ENCODE data around the gene ADRB2. TPM values are rescaled to one million over a fixed set of nuclear protein-coding genes. Genes with fewer than 3 reads are reported as not detected.

ADRB2 gene
- total RNA-seq, 2 experiments from 2014 or later, result 4.4 to 16.8 TPM

DNA sequence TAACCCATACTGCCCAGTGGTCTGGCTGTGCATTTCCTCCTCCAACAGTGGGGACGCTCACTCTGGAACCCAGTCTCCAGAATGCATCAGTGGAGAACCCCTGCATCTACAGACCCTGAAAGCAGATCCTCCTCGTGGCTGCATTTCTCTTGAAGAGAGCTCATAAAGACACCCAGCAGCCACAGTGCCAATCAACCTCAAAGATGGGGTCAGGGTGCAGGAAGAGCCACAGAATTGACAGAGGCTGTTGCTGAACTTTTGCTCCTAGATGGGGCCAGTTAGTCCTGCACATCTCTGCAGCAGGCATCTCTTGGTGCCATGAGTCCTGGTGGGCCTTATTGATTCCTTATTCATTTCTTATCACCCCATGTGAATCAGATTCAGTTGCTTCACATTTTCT, 39.6 kb downstream of the ADRB2 start:
- intact Hi-C loops (cut with micrococcal nuclease; ENCODE audit: unreplicated experiment), result no loop called here
- Histone ChIP-seq H3K4me1 (ENCODE audit: insufficient read depth, low read length, poor library complexity, severe bottlenecking) (no peaks in the 10 kb centered on the region), H3K9me2 (ENCODE audit: insufficient read depth, low read length) (no peaks in the 10 kb centered on the region), H3K4me2 (ENCODE audit: low read length) (no peak overlapping the region), H3K27ac (ENCODE audit: low read depth, low read length, poor library complexity, severe bottlenecking) (no peak overlapping the region), H3K36me3 (ENCODE audit: insufficient read depth, low read length) (no peaks in the 10 kb centered on the region), H4K20me1 (ENCODE audit: insufficient read depth, low read length) (no peaks in the 10 kb centered on the region), H3K9me3 (ENCODE audit: low read length) (no peaks in the 10 kb centered on the region), H2AFZ (ENCODE audit: low read length) (no peak overlapping the region), H3K4me3 (ENCODE audit: low read depth, low read length, poor library complexity, severe bottlenecking) (no peak overlapping the region), H3K79me2 (ENCODE audit: insufficient read depth, low read depth, low read length) (no peaks in the 10 kb centered on the region)
- no peak for DNase-seq (ENCODE audit: low spot score)
- ChIA-PET CTCF (ENCODE audit: unreplicated experiment) (no interaction called here), POLR2A (interaction anchor here (0.9 kb wide), 1 partner anchor 10 kb away, joined by 4 read pairs; no protein-coding TSS in a partner anchor)
- TF ChIP-seq, protein P1, sequence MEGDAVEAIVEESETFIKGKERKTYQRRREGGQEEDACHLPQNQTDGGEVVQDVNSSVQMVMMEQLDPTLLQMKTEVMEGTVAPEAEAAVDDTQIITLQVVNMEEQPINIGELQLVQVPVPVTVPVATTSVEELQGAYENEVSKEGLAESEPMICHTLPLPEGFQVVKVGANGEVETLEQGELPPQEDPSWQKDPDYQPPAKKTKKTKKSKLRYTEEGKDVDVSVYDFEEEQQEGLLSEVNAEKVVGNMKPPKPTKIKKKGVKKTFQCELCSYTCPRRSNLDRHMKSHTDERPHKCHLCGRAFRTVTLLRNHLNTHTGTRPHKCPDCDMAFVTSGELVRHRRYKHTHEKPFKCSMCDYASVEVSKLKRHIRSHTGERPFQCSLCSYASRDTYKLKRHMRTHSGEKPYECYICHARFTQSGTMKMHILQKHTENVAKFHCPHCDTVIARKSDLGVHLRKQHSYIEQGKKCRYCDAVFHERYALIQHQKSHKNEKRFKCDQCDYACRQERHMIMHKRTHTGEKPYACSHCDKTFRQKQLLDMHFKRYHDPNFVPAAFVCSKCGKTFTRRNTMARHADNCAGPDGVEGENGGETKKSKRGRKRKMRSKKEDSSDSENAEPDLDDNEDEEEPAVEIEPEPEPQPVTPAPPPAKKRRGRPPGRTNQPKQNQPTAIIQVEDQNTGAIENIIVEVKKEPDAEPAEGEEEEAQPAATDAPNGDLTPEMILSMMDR (conservative IDR thresholded peaks at IDR 0.05; ENCODE audit: low read length), result no peak
- TF ChIP-seq EZH2phosphoT487 (IDR thresholded peaks at IDR 0.05; ENCODE audit: borderline replicate concordance, low read depth, low read length), result no peak
- BruUV-seq (replicated peaks), result no TSS peak

DNA sequence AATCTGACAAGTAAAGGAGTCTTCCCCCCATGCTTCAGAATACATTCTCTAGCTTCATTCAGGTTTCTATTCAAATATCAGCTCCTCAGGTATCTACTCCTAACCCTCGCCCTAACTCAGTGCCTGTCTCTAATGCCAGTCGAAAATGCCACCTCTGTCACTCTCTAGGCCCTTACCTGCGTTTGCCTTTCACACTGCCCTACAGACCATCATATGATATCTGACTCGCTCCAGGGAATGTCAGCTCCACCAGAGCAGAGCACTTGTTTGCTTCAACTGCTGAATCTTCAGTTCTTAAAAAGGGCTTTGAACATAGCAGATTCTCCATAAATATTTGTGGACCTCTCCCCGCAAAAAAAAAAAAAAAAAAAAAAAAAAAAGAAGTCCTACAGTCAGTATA, 46.7 kb downstream of the ADRB2 start:
- no peaks in the 10 kb centered on the region for H3K4me1 ChIP-seq (ENCODE audit: insufficient read depth, low read length, poor library complexity, severe bottlenecking)
- no peak for DNase-seq (ENCODE audit: low spot score)
- ChIA-PET POLR2A (interaction anchor here (0.7 to 1.4 kb wide), 2 partner anchors 26 to 122 kb away, joined by 4 to 5 read pairs; no protein-coding TSS in a partner anchor), CTCF (ENCODE audit: unreplicated experiment) (interaction anchor here (0.6 kb wide), 1 partner anchor 184 kb away, joined by 3 read pairs; no protein-coding TSS in a partner anchor)
- no TSS peak for BruUV-seq (replicated peaks)
- H3K27ac ChIP-seq (ENCODE audit: low read depth, low read length, poor library complexity, severe bottlenecking), result no peak overlapping the region
- H4K20me1 ChIP-seq (ENCODE audit: insufficient read depth, low read length), result no peaks in the 10 kb centered on the region
- H3K4me3 ChIP-seq (ENCODE audit: low read depth, low read length, poor library complexity, severe bottlenecking), result no peak overlapping the region
- intact Hi-C loops (cut with micrococcal nuclease; ENCODE audit: unreplicated experiment), result no loop called here
- no peaks in the 10 kb centered on the region for H3K36me3 ChIP-seq (ENCODE audit: insufficient read depth, low read length)
- TF ChIP-seq, protein P1 (conservative IDR thresholded peaks at IDR 0.05; ENCODE audit: low read length), result no peak
- no peak for TF ChIP-seq EZH2phosphoT487 (IDR thresholded peaks at IDR 0.05; ENCODE audit: borderline replicate concordance, low read depth, low read length)
- no peaks in the 10 kb centered on the region for H3K79me2 ChIP-seq (ENCODE audit: insufficient read depth, low read depth, low read length)
- no peaks in the 10 kb centered on the region for H3K9me3 ChIP-seq (ENCODE audit: low read length)
- H2AFZ ChIP-seq (ENCODE audit: low read length), result no peak overlapping the region
- H3K4me2 ChIP-seq (ENCODE audit: low read length), result no peak overlapping the region
- H3K9me2 ChIP-seq (ENCODE audit: insufficient read depth, low read length), result no peaks in the 10 kb centered on the region

DNA sequence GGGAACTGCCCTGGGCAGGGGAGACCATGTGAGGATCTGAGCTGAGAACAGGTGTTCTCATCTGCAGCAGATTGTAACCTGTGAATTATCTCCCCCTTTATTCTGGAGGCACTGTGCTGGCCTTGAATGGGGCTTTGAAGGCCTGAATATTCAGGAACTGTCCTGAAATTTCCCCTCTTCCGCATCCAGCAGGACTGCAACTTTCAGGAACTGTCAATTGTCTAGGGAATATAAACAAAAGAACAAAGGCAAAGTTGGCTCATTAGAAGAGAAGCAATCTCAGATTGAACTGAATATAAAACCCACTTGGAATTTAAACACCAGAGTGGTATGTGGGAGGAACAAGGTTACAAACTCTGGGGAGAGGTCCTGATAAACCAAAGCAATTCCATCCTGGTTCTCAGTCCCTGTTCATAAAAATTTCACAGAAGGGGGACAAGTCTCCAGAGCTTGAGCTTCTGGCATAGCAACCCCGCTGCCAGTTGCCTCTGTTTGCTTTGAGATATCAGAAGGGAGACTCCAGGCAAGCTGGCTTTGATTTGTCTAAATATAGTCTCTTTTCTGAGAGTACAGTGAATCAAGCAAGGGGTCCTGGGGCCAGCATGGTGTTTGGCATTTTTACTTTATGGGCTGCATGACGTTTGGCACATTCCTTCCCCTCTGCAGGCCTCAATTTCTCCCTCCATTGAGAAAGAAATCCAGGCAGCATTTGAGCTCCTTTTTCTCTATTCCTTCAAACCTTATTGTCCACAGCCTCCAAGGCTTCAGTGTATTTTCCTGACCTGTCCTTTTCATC, 47.5 kb downstream of the ADRB2 start:
- Histone ChIP-seq H3K4me1 (ENCODE audit: insufficient read depth, low read length, poor library complexity, severe bottlenecking) (no peaks in the 10 kb centered on the region), H3K4me2 (ENCODE audit: low read length) (no peak overlapping the region), H3K36me3 (ENCODE audit: insufficient read depth, low read length) (no peaks in the 10 kb centered on the region), H3K4me3 (ENCODE audit: low read depth, low read length, poor library complexity, severe bottlenecking) (no peak overlapping the region), H2AFZ (ENCODE audit: low read length) (no peak overlapping the region), H4K20me1 (ENCODE audit: insufficient read depth, low read length) (no peaks in the 10 kb centered on the region), H3K27ac (ENCODE audit: low read depth, low read length, poor library complexity, severe bottlenecking) (no peak overlapping the region), H3K9me3 (ENCODE audit: low read length) (no peaks in the 10 kb centered on the region), H3K9me2 (ENCODE audit: insufficient read depth, low read length) (no peaks in the 10 kb centered on the region), H3K79me2 (ENCODE audit: insufficient read depth, low read depth, low read length) (no peaks in the 10 kb centered on the region)
- TF ChIP-seq, protein P1 (conservative IDR thresholded peaks at IDR 0.05; ENCODE audit: low read length), result no peak
- TF ChIP-seq EZH2phosphoT487 (IDR thresholded peaks at IDR 0.05; ENCODE audit: borderline replicate concordance, low read depth, low read length), result no peak
- no peak for DNase-seq (ENCODE audit: low spot score)
- intact Hi-C loops (cut with micrococcal nuclease; ENCODE audit: unreplicated experiment), result no loop called here
- ChIA-PET POLR2A (no interaction called here), CTCF (ENCODE audit: unreplicated experiment) (no interaction called here)
- no TSS peak for BruUV-seq (replicated peaks)
